Keratinocyte (primary cell): Measurements from ENCODE around the gene FASN. TPM values are rescaled to one million over a fixed set of nuclear protein-coding genes. Genes with fewer than 3 reads are reported as not detected.
"Not testable (repeated sequence)": the region's sequence is repeated elsewhere in the genome, so short reads cannot be mapped to it uniquely, and the experiment has no call there.

Experiments
- DNase-seq: peaks from one replicate; pipeline ENCODE4 v3.0.0-alpha.2; 2011; ENCODE audit warnings: low read depth, missing footprints, low spot score
- FAIRE-seq: peaks from 2 replicates; lab custom pipeline; 2011; peaks lifted over from hg19 to GRCh38; lab: Jason Lieb, UNC
- H2AFZ ChIP-seq: 2 replicates; pipeline ENCODE4 v1.6.0; 2012; ENCODE audit warnings: low read length, control low read depth, inconsistent platforms; ENCODE audit not compliant: control insufficient read depth
- H3K27ac ChIP-seq: 2 replicates; pipeline ENCODE4 v1.5.1; 2011; ENCODE audit warnings: low read length; ENCODE audit not compliant: control insufficient read depth, insufficient read depth
- H3K27me3 ChIP-seq: 3 replicates; pipeline ENCODE4 v1.6.0; 2011; ENCODE audit warnings: low read length; ENCODE audit not compliant: control insufficient read depth, insufficient read depth; ENCODE audit errors: extremely low read depth
- H3K36me3 ChIP-seq, 2 experiments: 2 replicates in 1 of 2; 3 replicates in 1 of 2; pipeline ENCODE4 v1.5.1; 2011; ENCODE audit warnings: low read length in 2 of 2, mild to moderate bottlenecking in 1 of 2; ENCODE audit not compliant: control insufficient read depth in 2 of 2, insufficient read depth in 2 of 2; ENCODE audit errors: extremely low read depth in 1 of 2
- H3K4me1 ChIP-seq: 3 replicates; pipeline ENCODE4 v1.5.1; 2011; ENCODE audit warnings: low read length; ENCODE audit not compliant: control insufficient read depth, insufficient read depth; ENCODE audit errors: extremely low read depth
- H3K4me2 ChIP-seq: 3 replicates; pipeline ENCODE4 v1.6.0; 2011; ENCODE audit warnings: low read depth, low read length; ENCODE audit not compliant: control insufficient read depth, insufficient read depth; ENCODE audit errors: extremely low read depth
- H3K4me3 ChIP-seq, 3 experiments: fragments of 200-600 bp in 1 of 3; sonication (generic) in 1 of 3; 2 replicates in 2 of 3; 3 replicates in 1 of 3; pipeline ENCODE4 v1.5.1; 2011 to 2016; ENCODE audit warnings: low read length in 3 of 3, mild to moderate bottlenecking in 3 of 3, control low read depth in 2 of 3, inconsistent platforms in 1 of 3, low read depth in 1 of 3, mixed read lengths in 1 of 3, mixed run types in 1 of 3, moderate library complexity in 1 of 3; ENCODE audit not compliant: control insufficient read depth in 2 of 3, insufficient read depth in 2 of 3; ENCODE audit errors: extremely low read depth in 1 of 3
- H3K79me2 ChIP-seq: 2 replicates; pipeline ENCODE4 v1.6.0; 2012; ENCODE audit warnings: low read length; ENCODE audit not compliant: control insufficient read depth, insufficient read depth
- H3K9ac ChIP-seq: 3 replicates; pipeline ENCODE4 v1.6.0; 2011; ENCODE audit warnings: low read length; ENCODE audit not compliant: control insufficient read depth, insufficient read depth; ENCODE audit errors: extremely low read depth
- H3K9me1 ChIP-seq: 3 replicates; pipeline ENCODE4 v1.6.0; 2011; ENCODE audit warnings: low read length; ENCODE audit not compliant: control insufficient read depth, insufficient read depth; ENCODE audit errors: extremely low read depth
- H3K9me3 ChIP-seq: 2 replicates; pipeline ENCODE4 v1.5.1; 2012; ENCODE audit warnings: low read depth, low read length; ENCODE audit not compliant: control insufficient read depth
- H4K20me1 ChIP-seq: 3 replicates; pipeline ENCODE4 v1.6.0; 2011; ENCODE audit warnings: low read length; ENCODE audit not compliant: control insufficient read depth, insufficient read depth; ENCODE audit errors: extremely low read depth
- CTCF ChIP-seq, 3 experiments: IDR thresholded peaks in 1 of 3; conservative IDR thresholded peaks in 1 of 3; optimal IDR thresholded peaks in 1 of 3; 2 replicates in 2 of 3; 3 replicates in 1 of 3; pipeline versions ENCODE3 to v1.5.1; 2011; ENCODE audit warnings: low read length in 3 of 3, mild to moderate bottlenecking in 3 of 3, moderate library complexity in 2 of 3, control low read depth in 1 of 3, inconsistent platforms in 1 of 3; ENCODE audit not compliant: insufficient read depth in 2 of 3; ENCODE audit errors: extremely low read depth in 1 of 3
- EZH2 ChIP-seq: IDR thresholded peaks from one replicate; pipeline ENCODE4 v1.6.1; 2012; ENCODE audit warnings: inconsistent platforms, mild to moderate bottlenecking, low read length, moderate library complexity
- dilution Hi-C: fragments of 300-500 bp; cut with MboI; formaldehyde crosslinking; loops from one replicate; pipeline ENCODE4 v1.7.0; 2020; ENCODE audit warnings: low sequenced_read_pairs; ENCODE audit not compliant: extremely low pct_ligation_motif_present
- polyA plus RNA-seq, 5 experiments: library from polyadenylated mRNA; depleted of rRNA in 3 of 5; stranded (reverse) in 3 of 5; stranded (forward) in 1 of 5; unstranded in 1 of 5; fragments of >200 nt; gene quantifications; 1 replicate in 1 of 5; 2 replicates in 3 of 5; 3 replicates in 1 of 5; pipeline versions ENCODE4 v1.2.1 to v1.2.3, GENCODE V29; 2011 to 2012; ENCODE audit warnings: missing spikeins in 2 of 5, low read depth in 1 of 5, low replicate concordance in 1 of 5

Gene FASN
- polyA plus RNA-seq, 1 donor (not counting 4 experiments of a cell fraction or from before 2014, with no cell fraction given) = 44.7 TPM

DNA sequence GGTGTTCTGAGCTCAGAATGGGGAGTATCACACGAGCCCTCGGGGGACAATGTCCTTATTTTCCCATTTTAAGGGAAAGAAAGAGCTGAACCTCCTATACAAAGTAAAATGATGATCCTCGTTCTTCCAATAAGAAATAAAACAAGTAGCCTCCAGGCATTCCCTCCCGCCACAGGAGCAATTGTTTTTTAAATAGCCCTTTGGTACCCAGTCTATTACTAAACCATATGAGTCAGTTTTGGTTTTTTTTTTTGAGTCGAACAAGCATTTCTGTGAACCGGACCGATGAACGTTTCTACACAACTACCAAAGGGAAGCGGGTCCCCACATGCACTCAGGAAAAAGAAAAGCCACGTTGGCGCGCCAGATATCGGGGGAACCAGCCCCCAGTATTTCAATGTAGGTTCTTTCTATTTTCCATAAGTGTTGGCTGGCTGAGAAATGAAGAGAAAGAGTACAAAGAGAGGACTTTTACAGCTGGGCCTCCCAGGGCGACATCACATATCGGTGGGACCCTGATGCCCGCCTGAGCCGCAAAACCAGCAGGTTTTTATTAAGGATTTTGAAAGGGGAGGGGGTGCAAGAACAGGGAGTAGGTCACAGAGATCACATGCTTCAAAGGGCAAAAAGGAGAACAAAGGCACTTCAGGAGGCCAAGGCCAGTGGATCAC is 56.8 kb downstream of the FASN start:
- no peak overlapping the region for H3K4me3 ChIP-seq
- no peaks in the 10 kb centered on the region for H4K20me1 ChIP-seq
- H3K27me3 ChIP-seq = no peaks in the 10 kb centered on the region
- no peak overlapping the region for H3K4me2 ChIP-seq
- H2AFZ ChIP-seq = no peak overlapping the region
- no peak overlapping the region for H3K27ac ChIP-seq
- no peak for FAIRE-seq
- no peaks in the 10 kb centered on the region for H3K9me3 ChIP-seq
- no peaks in the 10 kb centered on the region for H3K36me3 ChIP-seq
- H3K4me1 ChIP-seq = peaks cover 8% of the 10 kb centered on the region
- no peaks in the 10 kb centered on the region for H3K79me2 ChIP-seq
- H3K9me1 ChIP-seq = no peaks in the 10 kb centered on the region
- DNase-seq = no peak
- dilution Hi-C loops = no loop called here
- TF ChIP-seq EZH2 (no peak), CTCF (optimal IDR thresholded peaks at IDR 0.05 in 1 of 3, IDR thresholded peaks at IDR 0.05 in 1 of 3, conservative IDR thresholded peaks at IDR 0.05 in 1 of 3; ENCODE audit: extremely low read depth in 1 of 3, insufficient read depth in 2 of 3, low read length in 3 of 3) (no peak)
- H3K9ac ChIP-seq = no peak overlapping the region

DNA sequence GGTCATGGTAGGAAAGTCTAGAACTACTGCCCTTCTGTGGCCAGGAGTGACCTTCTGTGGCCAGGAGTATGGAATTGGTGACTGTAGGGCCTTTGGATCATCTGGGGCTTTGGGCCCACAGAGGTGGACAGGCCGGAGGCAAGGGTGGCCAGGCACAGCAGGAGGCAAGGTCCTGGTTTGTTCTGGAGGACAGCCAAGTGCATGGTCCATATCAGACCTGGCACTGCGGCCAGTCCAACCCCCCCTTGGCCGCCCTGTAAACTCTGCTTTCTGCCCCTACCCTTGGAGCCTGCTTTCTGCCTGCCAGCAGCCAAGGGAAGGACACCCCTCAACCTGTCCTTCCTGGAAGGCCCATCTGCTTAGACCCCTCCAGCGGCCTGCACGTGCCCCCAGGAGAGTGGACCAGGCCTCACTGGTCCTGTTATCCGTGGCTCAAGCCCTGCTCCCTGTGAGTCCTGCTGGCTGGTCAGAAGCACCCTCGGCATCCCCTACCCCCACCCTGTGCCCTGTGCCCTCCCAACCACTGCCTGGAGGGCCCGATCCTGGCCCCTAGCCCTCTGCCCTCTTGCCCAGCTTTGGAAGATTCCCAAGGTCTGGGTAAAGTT is 58.2 kb downstream of the FASN start:
- FAIRE-seq = no peak
- H3K36me3 ChIP-seq = peaks cover under 1 to 4% of the 10 kb centered on the region in 2 experiments
- dilution Hi-C loops = no loop called here

GRCh38 chr17:82038796-82039409 is 59.1 kb downstream of the FASN start:
- H3K9me1 ChIP-seq, H2AFZ ChIP-seq, H3K36me3 ChIP-seq, H3K9me3 ChIP-seq, H3K4me3 ChIP-seq, H3K79me2 ChIP-seq, H3K4me1 ChIP-seq, dilution Hi-C loops, DNase-seq, H3K27ac ChIP-seq, H3K27me3 ChIP-seq, FAIRE-seq, H4K20me1 ChIP-seq, H3K4me2 ChIP-seq, H3K9ac ChIP-seq: not testable (repeated sequence)

More for the DNA sequence above, 58.2 kb downstream of the FASN start:
- Histone ChIP-seq H3K79me2 (no peaks in the 10 kb centered on the region), H4K20me1 (no peaks in the 10 kb centered on the region), H3K27ac (no peak overlapping the region), H3K9ac (no peak overlapping the region), H3K9me3 (no peaks in the 10 kb centered on the region), H3K4me3 (no peak overlapping the region), H2AFZ (no peak overlapping the region), H3K27me3 (no peaks in the 10 kb centered on the region), H3K9me1 (no peaks in the 10 kb centered on the region), H3K4me2 (no peak overlapping the region), H3K4me1 (peaks cover 9% of the 10 kb centered on the region)
- TF ChIP-seq CTCF (optimal IDR thresholded peaks at IDR 0.05 in 1 of 3, IDR thresholded peaks at IDR 0.05 in 1 of 3, conservative IDR thresholded peaks at IDR 0.05 in 1 of 3; ENCODE audit: extremely low read depth in 1 of 3, insufficient read depth in 2 of 3, low read length in 3 of 3) = no peak
- TF ChIP-seq EZH2 = no peak
- DNase-seq = no peak
